ENCODE measurements around the gene PEX26. TPM values are rescaled to one million over a fixed set of nuclear protein-coding genes. Genes with fewer than 3 reads are reported as not detected.

PEX26 gene
- total and polyA plus RNA-seq, 9 of the 15 experiments (the other 6 are each of a cell fraction or from before 2014, with no cell fraction given): 0.35 to 39.6 (median 17.4) TPM

DNA sequence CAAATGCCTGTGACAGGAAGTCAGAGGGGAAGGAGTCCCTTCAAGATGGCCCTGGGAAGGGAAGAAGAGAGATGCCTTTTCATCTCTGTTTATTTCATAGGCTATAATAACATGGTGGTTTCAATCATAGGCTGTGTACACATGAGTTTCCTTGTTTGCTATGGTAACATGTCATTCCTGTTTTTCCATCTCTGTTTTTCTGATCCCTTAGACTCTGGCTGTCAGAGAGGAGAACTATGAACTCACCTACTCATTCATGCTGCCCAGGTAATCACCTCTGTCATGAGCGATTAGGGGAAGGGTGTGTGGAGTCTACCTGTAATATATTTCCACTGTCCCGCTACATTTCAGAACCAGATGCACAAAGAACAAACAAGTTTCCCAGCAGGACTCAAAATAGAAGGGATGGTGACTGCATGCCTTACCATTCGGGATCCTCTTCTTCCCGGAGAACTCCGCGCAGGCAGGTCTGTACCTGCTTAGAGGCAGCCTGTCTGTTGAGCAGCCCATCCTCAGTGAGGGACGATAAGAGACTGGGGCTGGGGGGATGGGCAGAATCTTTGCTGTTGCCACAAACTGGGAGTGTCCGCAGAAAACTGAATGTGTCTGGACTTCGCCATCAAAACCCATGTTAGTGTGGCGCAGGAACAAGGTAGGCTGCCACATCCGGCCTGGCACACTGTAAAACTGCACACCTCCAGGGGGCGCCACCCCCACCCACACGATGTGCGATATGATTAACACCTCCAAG, 7.1 kb upstream of the PEX26 start:
- Histone ChIP-seq H3K4me1 (replicated peaks in 1 of 2; ENCODE audit: control insufficient read depth in 2 of 2, insufficient read depth in 2 of 2, low read length in 2 of 2) (peaks cover 4 to 5% of the 10 kb centered on the region in 2 experiments; a peak in 2 of 5 replicates), H3K4me3 (no peak overlapping the region), H3K9me3 (replicated peaks; ENCODE audit: control insufficient read depth, insufficient read depth, low read depth, low read length) (no peaks in the 10 kb centered on the region), H3K27ac (ENCODE audit: extremely low read depth, low read depth, low read length) (no peak overlapping the region), H3K36me3 (ENCODE audit: control insufficient read depth, insufficient read depth, low read length) (no peaks in the 10 kb centered on the region), H3K9me1 (ENCODE audit: control insufficient read depth, insufficient read depth, low read length) (no peaks in the 10 kb centered on the region), H3K27me3 (ENCODE audit: control insufficient read depth in 2 of 2, insufficient read depth in 2 of 2, low read length in 2 of 2) (peaks cover 33 to 41% of the 10 kb centered on the region in 2 experiments), H2AFZ (ENCODE audit: low read depth, low read length) (no peak overlapping the region), H3K79me2 (ENCODE audit: control insufficient read depth, insufficient read depth, low read length) (no peaks in the 10 kb centered on the region), H3K4me2 (ENCODE audit: insufficient read depth, low read length) (no peak overlapping the region; the same call in 1 of the 2 replicates), H4K20me1 (replicated peaks; ENCODE audit: control insufficient read depth, insufficient read depth, low read length) (peaks cover 4% of the 10 kb centered on the region; the same call in 1 of the 2 replicates), H3K9ac (ENCODE audit: insufficient read depth in 1 of 2, low read depth in 2 of 2, low read length in 2 of 2) (no peak overlapping the region)
- CTCF ChIA-PET (ENCODE audit: low intra/inter-chr PET ratio): interaction anchor here (0.7 kb wide), 1 partner anchor 159 kb away, joined by 3 read pairs; no protein-coding TSS in a partner anchor
- in situ Hi-C loops (cut with MboI): loop anchor here (5.0 to 10.0 kb wide), 2 partner anchors 238 to 516 kb away; no protein-coding TSS in a partner anchor
- ATAC-seq (peak; percentile 11; the same call in 2 of the 3 replicates), FAIRE-seq (no peak), DNase-seq (ENCODE audit: extremely low read depth in 1 of 4, low spot score in 3 of 4) (peak in 1 of 4 experiments; percentile 40)
- POLR2A ChIA-PET: interaction anchor here (1.2 kb wide), 1 partner anchor 10 kb away, joined by 3 read pairs; no protein-coding TSS in a partner anchor
- TF ChIP-seq, protein P1, sequence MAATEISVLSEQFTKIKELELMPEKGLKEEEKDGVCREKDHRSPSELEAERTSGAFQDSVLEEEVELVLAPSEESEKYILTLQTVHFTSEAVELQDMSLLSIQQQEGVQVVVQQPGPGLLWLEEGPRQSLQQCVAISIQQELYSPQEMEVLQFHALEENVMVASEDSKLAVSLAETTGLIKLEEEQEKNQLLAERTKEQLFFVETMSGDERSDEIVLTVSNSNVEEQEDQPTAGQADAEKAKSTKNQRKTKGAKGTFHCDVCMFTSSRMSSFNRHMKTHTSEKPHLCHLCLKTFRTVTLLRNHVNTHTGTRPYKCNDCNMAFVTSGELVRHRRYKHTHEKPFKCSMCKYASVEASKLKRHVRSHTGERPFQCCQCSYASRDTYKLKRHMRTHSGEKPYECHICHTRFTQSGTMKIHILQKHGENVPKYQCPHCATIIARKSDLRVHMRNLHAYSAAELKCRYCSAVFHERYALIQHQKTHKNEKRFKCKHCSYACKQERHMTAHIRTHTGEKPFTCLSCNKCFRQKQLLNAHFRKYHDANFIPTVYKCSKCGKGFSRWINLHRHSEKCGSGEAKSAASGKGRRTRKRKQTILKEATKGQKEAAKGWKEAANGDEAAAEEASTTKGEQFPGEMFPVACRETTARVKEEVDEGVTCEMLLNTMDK (IDR thresholded peaks at IDR 0.05; ENCODE audit: borderline replicate concordance, insufficient read depth, low read depth, low read length, poor library complexity, severe bottlenecking): peak; percentile 33
- TF ChIP-seq EGR1 (conservative IDR thresholded peaks at IDR 0.05) (0 out of 2 replicates have a peak, but pooled peaks have one; percentile 28), POLR2AphosphoS2 (IDR thresholded peaks at IDR 0.05; ENCODE audit: low read length) (no peak), ZNF354B (CRISPR knock-in tag; IDR thresholded peaks at IDR 0.05) (no peak), EP400 (IDR thresholded peaks at IDR 0.05) (no peak), ZNF316 (IDR thresholded peaks at IDR 0.05) (no peak), DPF2 (IDR thresholded peaks at IDR 0.05) (0 out of 2 replicates have a peak, but pooled peaks have one; percentile 18), ETV1 (tag; conservative IDR thresholded peaks at IDR 0.05; ENCODE audit: low read depth) (peak; percentile 53), CBX1 (IDR thresholded peaks at IDR 0.05; ENCODE audit: low read depth) (peak; percentile 97), CHD4 (IDR thresholded peaks at IDR 0.05; ENCODE audit: insufficient read depth, insufficient replicate concordance, low read depth, low read length, poor library complexity, severe bottlenecking) (peak; percentile 96), CBX3 (IDR thresholded peaks at IDR 0.05; ENCODE audit: borderline replicate concordance in 1 of 2, low read length in 2 of 2) (peak in 1 of 2 experiments; percentile 28; a peak in 1 of 3 replicates)
- TF ChIP-seq, protein P2, sequence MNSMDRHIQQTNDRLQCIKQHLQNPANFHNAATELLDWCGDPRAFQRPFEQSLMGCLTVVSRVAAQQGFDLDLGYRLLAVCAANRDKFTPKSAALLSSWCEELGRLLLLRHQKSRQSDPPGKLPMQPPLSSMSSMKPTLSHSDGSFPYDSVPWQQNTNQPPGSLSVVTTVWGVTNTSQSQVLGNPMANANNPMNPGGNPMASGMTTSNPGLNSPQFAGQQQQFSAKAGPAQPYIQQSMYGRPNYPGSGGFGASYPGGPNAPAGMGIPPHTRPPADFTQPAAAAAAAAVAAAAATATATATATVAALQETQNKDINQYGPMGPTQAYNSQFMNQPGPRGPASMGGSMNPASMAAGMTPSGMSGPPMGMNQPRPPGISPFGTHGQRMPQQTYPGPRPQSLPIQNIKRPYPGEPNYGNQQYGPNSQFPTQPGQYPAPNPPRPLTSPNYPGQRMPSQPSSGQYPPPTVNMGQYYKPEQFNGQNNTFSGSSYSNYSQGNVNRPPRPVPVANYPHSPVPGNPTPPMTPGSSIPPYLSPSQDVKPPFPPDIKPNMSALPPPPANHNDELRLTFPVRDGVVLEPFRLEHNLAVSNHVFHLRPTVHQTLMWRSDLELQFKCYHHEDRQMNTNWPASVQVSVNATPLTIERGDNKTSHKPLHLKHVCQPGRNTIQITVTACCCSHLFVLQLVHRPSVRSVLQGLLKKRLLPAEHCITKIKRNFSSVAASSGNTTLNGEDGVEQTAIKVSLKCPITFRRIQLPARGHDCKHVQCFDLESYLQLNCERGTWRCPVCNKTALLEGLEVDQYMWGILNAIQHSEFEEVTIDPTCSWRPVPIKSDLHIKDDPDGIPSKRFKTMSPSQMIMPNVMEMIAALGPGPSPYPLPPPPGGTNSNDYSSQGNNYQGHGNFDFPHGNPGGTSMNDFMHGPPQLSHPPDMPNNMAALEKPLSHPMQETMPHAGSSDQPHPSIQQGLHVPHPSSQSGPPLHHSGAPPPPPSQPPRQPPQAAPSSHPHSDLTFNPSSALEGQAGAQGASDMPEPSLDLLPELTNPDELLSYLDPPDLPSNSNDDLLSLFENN (IDR thresholded peaks at IDR 0.05; ENCODE audit: low read depth in 2 of 2, low read length in 2 of 2): no peak
- TF ChIP-seq, protein P3, sequence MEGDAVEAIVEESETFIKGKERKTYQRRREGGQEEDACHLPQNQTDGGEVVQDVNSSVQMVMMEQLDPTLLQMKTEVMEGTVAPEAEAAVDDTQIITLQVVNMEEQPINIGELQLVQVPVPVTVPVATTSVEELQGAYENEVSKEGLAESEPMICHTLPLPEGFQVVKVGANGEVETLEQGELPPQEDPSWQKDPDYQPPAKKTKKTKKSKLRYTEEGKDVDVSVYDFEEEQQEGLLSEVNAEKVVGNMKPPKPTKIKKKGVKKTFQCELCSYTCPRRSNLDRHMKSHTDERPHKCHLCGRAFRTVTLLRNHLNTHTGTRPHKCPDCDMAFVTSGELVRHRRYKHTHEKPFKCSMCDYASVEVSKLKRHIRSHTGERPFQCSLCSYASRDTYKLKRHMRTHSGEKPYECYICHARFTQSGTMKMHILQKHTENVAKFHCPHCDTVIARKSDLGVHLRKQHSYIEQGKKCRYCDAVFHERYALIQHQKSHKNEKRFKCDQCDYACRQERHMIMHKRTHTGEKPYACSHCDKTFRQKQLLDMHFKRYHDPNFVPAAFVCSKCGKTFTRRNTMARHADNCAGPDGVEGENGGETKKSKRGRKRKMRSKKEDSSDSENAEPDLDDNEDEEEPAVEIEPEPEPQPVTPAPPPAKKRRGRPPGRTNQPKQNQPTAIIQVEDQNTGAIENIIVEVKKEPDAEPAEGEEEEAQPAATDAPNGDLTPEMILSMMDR (IDR thresholded peaks at IDR 0.05 in 2 of 3, conservative IDR thresholded peaks at IDR 0.05 in 1 of 3; ENCODE audit: insufficient read depth in 2 of 3, low read depth in 1 of 3, low read length in 3 of 3): peak; percentile 38 to 72 (median 46)
- intact Hi-C loops (cut with micrococcal nuclease): no loop called here
- no TSS peak for BruUV-seq (replicated peaks)
- WGBS (ENCODE audit: insufficient coverage, low coverage, missing lambda C conversion rate): 10% methylated on average over 14 of the region's 14 CpGs
